Activated CD8-positive, alpha-beta T cell treated with anti-CD3 and anti-CD28 coated beads for 36 hours (primary cell): ENCODE measurements around the gene GALC. TPM values are rescaled to one million over a fixed set of nuclear protein-coding genes. Genes with fewer than 3 reads are reported as not detected.

Experiments
- ATAC-seq: fragments of 200-7000 bp; cut with Tn5 transposase; one replicate; pipeline ENCODE4 v1.10.0; 2021; ENCODE audit warnings: mild to moderate bottlenecking, moderate library complexity
- CTCF ChIA-PET: fragments of 350-600 bp; sonication (Branson Sonifier 250); formaldehyde crosslinking; loops from one replicate; lab custom pipeline; 2021; ENCODE audit warnings: antibody characterized with exemption; lab: Charles Lee
- POLR2A ChIA-PET: fragments of 350-600 bp; sonication (Branson Sonifier 250); formaldehyde crosslinking; loops from one replicate; lab custom pipeline; 2021; ENCODE audit warnings: antibody characterized with exemption; lab: Charles Lee
- DNase-seq: peaks from one replicate; pipeline ENCODE4 v3.0.0-alpha.2; 2020
- H3K27ac Mint-ChIP-seq: one replicate; pipeline ENCODE4 v1.8.0; 2021; ENCODE audit warnings: mild to moderate bottlenecking, mixed read lengths
- H3K27me3 Mint-ChIP-seq: one replicate; pipeline ENCODE4 v1.8.0; 2021; ENCODE audit warnings: mixed read lengths
- H3K36me3 Mint-ChIP-seq: one replicate; pipeline ENCODE4 v1.8.0; 2021; ENCODE audit warnings: low read depth, mixed read lengths
- H3K4me1 Mint-ChIP-seq: one replicate; pipeline ENCODE4 v1.8.0; 2021; ENCODE audit warnings: low read depth, mixed read lengths
- H3K4me3 Mint-ChIP-seq: one replicate; pipeline ENCODE4 v1.8.0; 2021; ENCODE audit warnings: mild to moderate bottlenecking, moderate library complexity, mixed read lengths
- H3K9me3 Mint-ChIP-seq: one replicate; pipeline ENCODE4 v1.8.0; 2021; ENCODE audit warnings: mixed read lengths
- CTCF ChIP-seq: fragments of 200-600 bp; IDR thresholded peaks from one replicate; pipeline ENCODE4 v1.8.0; 2022; ENCODE audit warnings: antibody characterized with exemption, mild to moderate bottlenecking
- intact Hi-C: fragments of 100-400 bp; cut with micrococcal nuclease; formaldehyde crosslinking; loops from one replicate; pipeline ENCODE4 v1.10.0; 2022
- total RNA-seq, 2 experiments: library from RNA; stranded (reverse); gene quantifications; one replicate each; pipeline ENCODE4 v1.2.3, GENCODE V29; 2021

The GALC gene
- total RNA-seq, 2 experiments from 2014 or later, result 8.6 to 11.3 TPM

GRCh38 chr14:87975636-87976035 lies 17.3 kb downstream of the GALC start:
- no peak overlapping the region for H3K4me3 Mint-ChIP-seq
- intact Hi-C loops, result no loop called here
- H3K4me1 Mint-ChIP-seq, result peaks cover 7% of the 10 kb centered on the region
- TF ChIP-seq CTCF, result no peak
- no peaks in the 10 kb centered on the region for H3K9me3 Mint-ChIP-seq
- no peak for DNase-seq
- peaks cover 23% of the 10 kb centered on the region for H3K36me3 Mint-ChIP-seq
- no peaks in the 10 kb centered on the region for H3K27me3 Mint-ChIP-seq
- H3K27ac Mint-ChIP-seq, result no peak overlapping the region
- no peak for ATAC-seq
- CTCF ChIA-PET, result no interaction called here
- POLR2A ChIA-PET, result interaction anchor here (1.0 kb wide), 1 partner anchor 91 kb away, joined by 3 read pairs; no protein-coding TSS in a partner anchor

- Mint-ChIP-seq H3K27ac (no peak overlapping the region), H3K36me3 (peaks cover 20% of the 10 kb centered on the region), H3K9me3 (no peaks in the 10 kb centered on the region), H3K4me1 (peaks cover 5% of the 10 kb centered on the region), H3K27me3 (no peaks in the 10 kb centered on the region), H3K4me3 (no peak overlapping the region)
- no peak for DNase-seq
- POLR2A ChIA-PET, result no interaction called here
- ATAC-seq, result peak; percentile 39
- TF ChIP-seq CTCF, result no peak
- CTCF ChIA-PET, result no interaction called here
- intact Hi-C loops, result no loop called here
Observed at GRCh38 chr14:87971010-87971409, 22.0 kb downstream of the GALC start.

GRCh38 chr14:87967496-87967895 lies 25.5 kb downstream of the GALC start:
- ChIA-PET CTCF (interaction anchor here (1.2 kb wide), 1 partner anchor 47 kb away, joined by 3 read pairs; no protein-coding TSS in a partner anchor), POLR2A (no interaction called here)
- no peak for TF ChIP-seq CTCF
- peaks cover 3% of the 10 kb centered on the region for H3K4me1 Mint-ChIP-seq
- ATAC-seq (no peak), DNase-seq (no peak)
- no peaks in the 10 kb centered on the region for H3K9me3 Mint-ChIP-seq
- intact Hi-C loops, result no loop called here
- peaks cover 13% of the 10 kb centered on the region for H3K36me3 Mint-ChIP-seq
- H3K27me3 Mint-ChIP-seq, result no peaks in the 10 kb centered on the region
- H3K4me3 Mint-ChIP-seq, result no peak overlapping the region
- no peak overlapping the region for H3K27ac Mint-ChIP-seq

- ATAC-seq (no peak), DNase-seq (no peak)
- POLR2A ChIA-PET, result no interaction called here
- no peak overlapping the region for H3K27ac Mint-ChIP-seq
- intact Hi-C loops, result no loop called here
- no peak overlapping the region for H3K4me3 Mint-ChIP-seq
- no peaks in the 10 kb centered on the region for H3K27me3 Mint-ChIP-seq
- peaks cover 17% of the 10 kb centered on the region for H3K36me3 Mint-ChIP-seq
- no peak for TF ChIP-seq CTCF
- H3K9me3 Mint-ChIP-seq, result no peaks in the 10 kb centered on the region
- peaks cover 3% of the 10 kb centered on the region for H3K4me1 Mint-ChIP-seq
- CTCF ChIA-PET, result interaction anchor here (1.2 kb wide), 1 partner anchor 48 kb away, joined by 3 read pairs; no protein-coding TSS in a partner anchor
Observed at GRCh38 chr14:87966816-87967215, 26.2 kb downstream of the GALC start.

GRCh38 chr14:87961246-87961645 lies 31.7 kb downstream of the GALC start:
- ATAC-seq (no peak), DNase-seq (no peak)
- Mint-ChIP-seq H3K4me3 (no peak overlapping the region), H3K9me3 (peaks cover 3% of the 10 kb centered on the region), H3K4me1 (peaks cover 6% of the 10 kb centered on the region), H3K27ac (no peak overlapping the region), H3K36me3 (peaks cover 42% of the 10 kb centered on the region), H3K27me3 (no peaks in the 10 kb centered on the region)
- intact Hi-C loops, result no loop called here
- POLR2A ChIA-PET, result no interaction called here
- TF ChIP-seq CTCF, result no peak
- CTCF ChIA-PET, result interaction anchor here (0.6 kb wide), 1 partner anchor 436 kb away, joined by 3 read pairs; no protein-coding TSS in a partner anchor
